ENCODE results near the gene PCDHGB5.
A peak's percentile ranks its signal among the peaks of the same experiment; 100 is the strongest.
"Not testable (repeated sequence)": the region's sequence is repeated elsewhere in the genome, so short reads cannot be mapped to it uniquely, and the experiment has no call there.

Gene PCDHGB5

DNA sequence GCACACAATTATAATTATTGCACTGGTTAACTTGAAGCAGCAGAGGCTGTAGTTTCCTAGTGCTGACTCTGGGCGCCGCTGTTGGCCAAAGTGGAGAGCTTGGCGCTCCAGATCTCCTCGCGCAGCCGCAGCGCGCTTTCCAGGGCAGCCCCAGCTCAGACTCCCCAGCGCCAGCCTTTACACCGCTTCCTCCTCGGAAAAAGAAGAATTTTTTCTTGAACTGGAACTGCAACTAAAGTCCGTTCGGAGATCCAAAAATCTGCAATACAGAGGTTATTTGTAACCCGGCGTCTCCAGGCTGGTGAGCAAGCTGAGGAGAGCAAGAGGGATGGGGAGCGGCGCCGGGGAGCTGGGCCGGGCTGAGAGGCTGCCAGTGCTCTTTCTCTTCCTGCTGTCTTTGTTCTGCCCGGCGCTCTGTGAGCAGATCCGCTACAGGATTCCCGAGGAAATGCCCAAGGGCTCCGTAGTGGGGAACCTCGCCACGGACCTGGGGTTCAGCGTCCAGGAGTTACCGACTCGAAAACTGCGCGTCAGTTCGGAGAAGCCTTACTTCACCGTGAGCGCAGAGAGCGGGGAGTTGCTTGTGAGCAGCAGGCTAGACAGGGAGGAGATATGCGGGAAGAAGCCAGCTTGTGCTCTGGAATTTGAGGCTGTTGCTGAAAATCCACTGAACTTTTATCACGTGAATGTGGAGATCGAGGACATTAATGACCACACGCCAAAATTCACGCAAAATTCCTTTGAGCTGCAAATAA lies 10.0 kb upstream of the PCDHGB5 start, which contains the start of gene PCDHGB4:
TSS of gene PCDHGB4 (plus strand) at position 142 of the 755 bp plus-strand sequence. CDS start at position 329, 187 bp downstream.
- TF ChIP-seq, protein P1, sequence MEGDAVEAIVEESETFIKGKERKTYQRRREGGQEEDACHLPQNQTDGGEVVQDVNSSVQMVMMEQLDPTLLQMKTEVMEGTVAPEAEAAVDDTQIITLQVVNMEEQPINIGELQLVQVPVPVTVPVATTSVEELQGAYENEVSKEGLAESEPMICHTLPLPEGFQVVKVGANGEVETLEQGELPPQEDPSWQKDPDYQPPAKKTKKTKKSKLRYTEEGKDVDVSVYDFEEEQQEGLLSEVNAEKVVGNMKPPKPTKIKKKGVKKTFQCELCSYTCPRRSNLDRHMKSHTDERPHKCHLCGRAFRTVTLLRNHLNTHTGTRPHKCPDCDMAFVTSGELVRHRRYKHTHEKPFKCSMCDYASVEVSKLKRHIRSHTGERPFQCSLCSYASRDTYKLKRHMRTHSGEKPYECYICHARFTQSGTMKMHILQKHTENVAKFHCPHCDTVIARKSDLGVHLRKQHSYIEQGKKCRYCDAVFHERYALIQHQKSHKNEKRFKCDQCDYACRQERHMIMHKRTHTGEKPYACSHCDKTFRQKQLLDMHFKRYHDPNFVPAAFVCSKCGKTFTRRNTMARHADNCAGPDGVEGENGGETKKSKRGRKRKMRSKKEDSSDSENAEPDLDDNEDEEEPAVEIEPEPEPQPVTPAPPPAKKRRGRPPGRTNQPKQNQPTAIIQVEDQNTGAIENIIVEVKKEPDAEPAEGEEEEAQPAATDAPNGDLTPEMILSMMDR (conservative IDR thresholded peaks at IDR 0.05) = peak; percentile 85

DNA sequence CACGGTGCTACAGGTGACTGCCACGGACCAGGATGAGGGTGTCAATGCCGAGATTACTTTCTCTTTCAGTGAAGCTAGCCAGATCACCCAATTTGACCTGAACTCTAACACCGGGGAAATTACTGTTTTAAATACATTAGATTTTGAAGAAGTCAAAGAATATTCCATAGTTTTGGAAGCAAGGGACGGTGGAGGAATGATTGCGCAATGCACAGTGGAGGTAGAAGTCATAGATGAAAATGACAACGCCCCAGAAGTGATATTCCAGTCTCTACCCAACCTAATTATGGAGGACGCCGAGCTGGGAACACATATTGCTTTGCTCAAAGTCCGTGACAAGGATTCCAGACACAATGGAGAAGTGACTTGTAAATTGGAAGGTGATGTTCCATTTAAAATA lies 9.1 kb upstream of the PCDHGB5 start:
- no peak overlapping the region for H3K27ac ChIP-seq
- TF ChIP-seq, protein P1 (conservative IDR thresholded peaks at IDR 0.05) = no peak

More for the DNA sequence above, 10.0 kb upstream of the PCDHGB5 start, which contains the start of gene PCDHGB4:
- not testable (repeated sequence) for H3K27ac ChIP-seq

DNA sequence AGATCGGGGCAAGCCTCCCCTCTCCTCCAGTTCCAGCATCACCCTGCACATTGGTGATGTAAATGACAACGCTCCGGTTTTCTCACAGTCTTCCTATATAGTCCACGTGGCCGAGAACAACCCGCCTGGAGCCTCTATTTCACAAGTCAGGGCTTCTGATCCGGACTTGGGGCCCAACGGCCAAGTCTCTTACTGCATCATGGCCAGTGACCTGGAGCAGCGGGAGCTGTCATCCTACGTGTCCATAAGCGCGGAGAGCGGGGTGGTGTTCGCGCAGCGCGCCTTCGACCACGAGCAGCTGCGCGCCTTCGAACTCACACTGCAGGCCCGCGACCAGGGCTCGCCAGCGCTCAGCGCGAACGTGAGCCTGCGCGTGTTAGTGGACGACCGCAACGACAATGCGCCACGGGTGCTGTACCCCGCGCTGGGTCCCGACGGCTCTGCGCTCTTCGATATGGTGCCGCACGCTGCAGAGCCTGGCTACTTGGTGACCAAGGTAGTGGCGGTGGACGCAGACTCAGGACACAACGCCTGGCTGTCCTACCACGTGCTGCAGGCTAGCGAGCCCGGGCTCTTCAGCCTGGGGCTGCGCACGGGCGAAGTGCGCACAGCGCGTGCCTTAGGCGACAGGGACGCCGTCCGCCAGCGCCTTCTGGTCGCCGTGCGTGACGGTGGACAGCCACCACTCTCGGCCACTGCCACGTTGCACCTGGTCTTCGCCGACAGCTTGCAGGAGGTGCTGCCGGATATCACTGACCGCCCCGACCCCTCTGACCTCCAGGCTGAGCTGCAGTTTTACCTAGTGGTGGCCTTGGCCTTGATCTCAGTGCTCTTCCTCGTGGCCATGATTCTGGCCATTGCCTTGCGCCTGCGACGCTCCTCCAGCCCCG lies 8.3 kb upstream of the PCDHGB5 start:
- H3K27ac ChIP-seq = no peak overlapping the region
- TF ChIP-seq, protein P1 (conservative IDR thresholded peaks at IDR 0.05) = no peak

DNA sequence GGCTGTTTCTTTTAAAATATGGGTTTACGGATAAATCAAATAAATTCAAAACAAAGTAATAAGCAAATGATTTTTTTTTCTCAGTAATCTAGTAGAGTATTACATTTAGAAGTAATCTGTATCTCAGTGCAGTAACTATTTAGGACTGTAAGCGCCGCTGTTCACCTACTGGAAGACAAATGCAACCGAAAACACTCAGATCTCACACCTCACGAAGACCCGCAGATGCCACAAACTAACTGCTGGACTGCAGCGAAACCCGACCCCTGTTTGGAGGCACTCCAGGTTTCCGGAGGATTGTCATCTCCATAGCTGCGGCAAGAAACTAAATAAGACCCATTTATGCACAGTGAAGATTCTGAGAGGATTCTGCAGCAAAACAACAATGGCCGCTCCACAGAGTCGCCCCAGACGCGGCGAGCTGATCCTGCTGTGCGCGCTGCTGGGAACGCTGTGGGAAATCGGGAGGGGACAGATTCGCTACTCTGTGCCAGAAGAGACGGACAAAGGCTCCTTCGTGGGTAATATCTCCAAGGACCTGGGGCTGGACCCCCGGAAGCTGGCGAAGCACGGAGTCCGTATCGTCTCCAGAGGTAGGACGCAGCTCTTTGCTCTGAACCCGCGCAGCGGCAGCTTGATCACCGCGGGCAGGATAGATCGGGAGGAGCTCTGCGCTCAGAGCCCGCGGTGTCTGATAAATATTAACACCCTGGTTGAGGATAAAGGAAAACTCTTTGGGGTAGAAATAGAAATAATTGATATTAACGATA lies 5.1 kb upstream of the PCDHGB5 start, which contains the start of gene PCDHGA8:
TSS of gene PCDHGA8 (plus strand) at position 205 of the 770 bp plus-strand sequence. CDS start at position 386, 181 bp downstream.
- TF ChIP-seq, protein P1 (conservative IDR thresholded peaks at IDR 0.05) = no peak
- H3K27ac ChIP-seq = no peak within 1 kb of the TSS

DNA sequence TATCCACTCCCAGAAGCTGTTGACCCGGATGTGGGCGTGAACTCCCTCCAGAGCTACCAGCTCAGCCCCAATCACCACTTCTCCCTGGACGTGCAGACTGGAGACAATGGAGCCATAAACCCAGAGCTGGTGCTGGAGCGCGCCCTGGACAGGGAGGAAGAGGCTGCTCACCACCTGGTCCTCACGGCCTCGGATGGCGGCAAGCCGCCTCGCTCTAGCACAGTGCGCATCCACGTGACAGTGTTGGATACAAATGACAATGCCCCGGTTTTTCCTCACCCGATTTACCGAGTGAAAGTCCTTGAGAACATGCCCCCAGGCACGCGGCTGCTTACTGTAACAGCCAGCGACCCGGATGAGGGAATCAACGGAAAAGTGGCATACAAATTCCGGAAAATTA lies 4.5 kb upstream of the PCDHGB5 start:
- H3K27ac ChIP-seq = no peak overlapping the region
- TF ChIP-seq, protein P1 (conservative IDR thresholded peaks at IDR 0.05) = no peak

DNA sequence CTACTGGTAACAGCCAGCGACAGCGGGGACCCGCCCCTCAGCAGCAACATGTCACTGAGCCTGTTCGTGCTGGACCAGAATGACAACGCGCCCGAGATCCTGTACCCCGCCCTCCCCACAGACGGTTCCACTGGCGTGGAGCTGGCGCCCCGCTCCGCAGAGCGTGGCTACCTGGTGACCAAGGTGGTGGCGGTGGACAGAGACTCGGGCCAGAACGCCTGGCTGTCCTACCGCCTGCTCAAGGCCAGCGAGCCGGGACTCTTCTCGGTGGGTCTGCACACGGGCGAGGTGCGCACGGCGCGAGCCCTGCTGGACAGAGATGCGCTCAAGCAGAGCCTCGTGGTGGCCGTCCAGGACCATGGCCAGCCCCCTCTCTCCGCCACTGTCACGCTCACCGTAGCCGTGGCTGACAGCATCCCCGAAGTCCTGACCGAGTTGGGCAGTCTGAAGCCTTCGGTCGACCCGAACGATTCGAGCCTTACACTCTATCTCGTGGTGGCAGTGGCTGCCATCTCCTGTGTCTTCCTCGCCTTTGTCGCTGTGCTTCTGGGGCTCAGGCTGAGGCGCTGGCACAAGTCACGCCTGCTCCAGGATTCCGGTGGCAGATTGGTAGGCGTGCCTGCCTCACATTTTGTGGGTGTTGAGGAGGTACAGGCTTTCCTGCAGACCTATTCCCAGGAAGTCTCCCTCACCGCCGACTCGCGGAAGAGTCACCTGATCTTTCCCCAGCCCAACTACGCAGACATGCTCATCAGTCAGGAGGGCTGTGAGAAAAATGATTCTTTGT lies 3.2 kb upstream of the PCDHGB5 start:
- not testable (repeated sequence) for H3K27ac ChIP-seq

DNA sequence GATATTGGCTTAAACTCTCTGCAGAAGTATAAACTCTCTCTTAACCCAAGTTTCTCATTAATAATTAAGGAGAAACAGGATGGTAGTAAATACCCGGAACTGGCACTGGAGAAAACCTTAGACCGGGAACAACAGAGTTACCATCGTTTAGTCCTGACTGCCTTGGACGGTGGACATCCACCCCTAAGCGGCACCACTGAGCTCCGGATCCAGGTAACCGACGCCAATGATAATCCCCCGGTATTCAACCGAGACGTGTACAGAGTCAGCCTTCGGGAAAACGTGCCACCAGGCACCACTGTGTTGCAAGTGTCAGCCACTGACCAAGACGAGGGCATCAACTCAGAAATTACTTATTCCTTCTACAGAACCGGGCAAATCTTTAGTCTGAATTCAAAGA lies 861 bp downstream of the PCDHGB5 start:
- TF ChIP-seq, protein P1 (conservative IDR thresholded peaks at IDR 0.05) = no peak
- no peak overlapping the region for H3K27ac ChIP-seq
